SK-N-SH treated with all-trans-retinoic acid at 6 μM for 48 hours (cell line): ENCODE results near the gene MCUR1.

Experiments
- ARNTL ChIP-seq: fragments of 450-650 bp; formaldehyde crosslinking; IDR thresholded peaks from 2 replicates; pipeline ENCODE4 v1.5.0; 2020; ENCODE audit warnings: low read depth, mild to moderate bottlenecking, moderate library complexity, borderline replicate concordance
- BACH2 ChIP-seq: fragments of 250-450 bp; sonication (Bioruptor Pico); IDR thresholded peaks from 2 replicates; pipeline ENCODE4 v1.9.0; 2021; ENCODE audit warnings: mild to moderate bottlenecking, borderline replicate concordance
- CREB5 ChIP-seq: fragments of 250-450 bp; sonication (Bioruptor Pico); IDR thresholded peaks from 2 replicates; pipeline ENCODE4 v1.5.1; 2020; ENCODE audit warnings: low read depth, mild to moderate bottlenecking, moderate library complexity
- CSDC2 ChIP-seq: fragments of 250-450 bp; sonication (Bioruptor Pico); IDR thresholded peaks from 2 replicates; pipeline ENCODE4 v1.5.0; 2020; ENCODE audit warnings: mild to moderate bottlenecking, moderate library complexity
- GLIS3 ChIP-seq: fragments of 250-450 bp; sonication (Bioruptor Pico); IDR thresholded peaks from 2 replicates; pipeline ENCODE4 v1.5.0; 2020; ENCODE audit warnings: mild to moderate bottlenecking, moderate library complexity
- ISL1 ChIP-seq: fragments of 250-450 bp; sonication (Bioruptor Pico); IDR thresholded peaks from 2 replicates; pipeline ENCODE4 v2.1.2; 2022; ENCODE audit warnings: mild to moderate bottlenecking, moderate library complexity
- PATZ1 ChIP-seq: fragments of 250-450 bp; sonication (Bioruptor Pico); IDR thresholded peaks from 2 replicates; pipeline ENCODE4 v1.8.0; 2020; ENCODE audit warnings: mild to moderate bottlenecking, moderate library complexity, borderline replicate concordance
- TOX ChIP-seq: fragments of 250-450 bp; sonication (Bioruptor Pico); IDR thresholded peaks from 2 replicates; pipeline ENCODE4 v1.8.0; 2021; ENCODE audit warnings: mild to moderate bottlenecking, moderate library complexity, borderline replicate concordance
- ZC3H10 ChIP-seq: fragments of 250-450 bp; sonication (Bioruptor Pico); IDR thresholded peaks from 2 replicates; pipeline ENCODE4 v1.5.1; 2021; ENCODE audit warnings: mild to moderate bottlenecking, moderate library complexity
- ZFP3 ChIP-seq: fragments of 250-450 bp; sonication (Bioruptor Pico); IDR thresholded peaks from 2 replicates; pipeline ENCODE4 v1.5.0; 2020; ENCODE audit warnings: mild to moderate bottlenecking, moderate library complexity
- ZFP30 ChIP-seq: fragments of 450-650 bp; formaldehyde crosslinking; IDR thresholded peaks from 2 replicates; pipeline ENCODE4 v1.5.0; 2022; ENCODE audit warnings: mild to moderate bottlenecking, moderate library complexity
- ZNF70 ChIP-seq: fragments of 450-650 bp; formaldehyde crosslinking; IDR thresholded peaks from 2 replicates; pipeline ENCODE4 v1.5.0; 2020; ENCODE audit warnings: mild to moderate bottlenecking, moderate library complexity
- TF ChIP-seq, protein P1 (sequence below): fragments of 250-450 bp; sonication (Bioruptor Pico); IDR thresholded peaks from 2 replicates; pipeline ENCODE4 v1.5.1; 2021; ENCODE audit warnings: mild to moderate bottlenecking, moderate library complexity

GRCh38 chr6:13764996-13765395 is 49.4 kb downstream of the MCUR1 start:
- TF ChIP-seq PATZ1 (CRISPR knock-in tag) (no peak), ISL1 (CRISPR knock-in tag) (no peak), ZC3H10 (CRISPR knock-in tag) (no peak), ARNTL (CRISPR knock-in tag) (no peak), CSDC2 (CRISPR knock-in tag) (no peak), ZFP3 (CRISPR knock-in tag) (no peak), ZFP30 (no peak), ZNF70 (CRISPR knock-in tag) (no peak), BACH2 (CRISPR knock-in tag) (no peak), TOX (CRISPR knock-in tag) (no peak), CREB5 (no peak), GLIS3 (no peak)
- TF ChIP-seq, protein P1, sequence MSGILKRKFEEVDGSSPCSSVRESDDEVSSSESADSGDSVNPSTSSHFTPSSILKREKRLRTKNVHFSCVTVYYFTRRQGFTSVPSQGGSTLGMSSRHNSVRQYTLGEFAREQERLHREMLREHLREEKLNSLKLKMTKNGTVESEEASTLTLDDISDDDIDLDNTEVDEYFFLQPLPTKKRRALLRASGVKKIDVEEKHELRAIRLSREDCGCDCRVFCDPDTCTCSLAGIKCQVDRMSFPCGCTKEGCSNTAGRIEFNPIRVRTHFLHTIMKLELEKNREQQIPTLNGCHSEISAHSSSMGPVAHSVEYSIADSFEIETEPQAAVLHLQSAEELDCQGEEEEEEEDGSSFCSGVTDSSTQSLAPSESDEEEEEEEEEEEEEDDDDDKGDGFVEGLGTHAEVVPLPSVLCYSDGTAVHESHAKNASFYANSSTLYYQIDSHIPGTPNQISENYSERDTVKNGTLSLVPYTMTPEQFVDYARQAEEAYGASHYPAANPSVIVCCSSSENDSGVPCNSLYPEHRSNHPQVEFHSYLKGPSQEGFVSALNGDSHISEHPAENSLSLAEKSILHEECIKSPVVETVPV: no peak
